ENCODE measurements around the gene C16orf95.
"Not testable (repeated sequence)": the region's sequence is repeated elsewhere in the genome, so short reads cannot be mapped to it uniquely, and the experiment has no call there.

Gene C16orf95, protein sequence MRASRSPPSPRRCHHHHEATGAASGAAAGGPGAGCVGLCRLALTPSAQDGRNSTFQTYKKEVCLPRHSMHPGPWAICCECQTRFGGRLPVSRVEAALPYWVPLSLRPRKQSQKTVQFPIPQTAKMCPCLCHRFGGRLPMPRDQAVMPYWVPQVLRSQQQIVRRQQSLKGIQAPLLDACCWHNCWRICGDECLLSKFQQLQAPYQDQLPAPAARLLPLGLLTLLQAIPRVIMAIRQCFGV
- total RNA-seq: 0.42 to 0.43 reads per million in 2 experiments

DNA sequence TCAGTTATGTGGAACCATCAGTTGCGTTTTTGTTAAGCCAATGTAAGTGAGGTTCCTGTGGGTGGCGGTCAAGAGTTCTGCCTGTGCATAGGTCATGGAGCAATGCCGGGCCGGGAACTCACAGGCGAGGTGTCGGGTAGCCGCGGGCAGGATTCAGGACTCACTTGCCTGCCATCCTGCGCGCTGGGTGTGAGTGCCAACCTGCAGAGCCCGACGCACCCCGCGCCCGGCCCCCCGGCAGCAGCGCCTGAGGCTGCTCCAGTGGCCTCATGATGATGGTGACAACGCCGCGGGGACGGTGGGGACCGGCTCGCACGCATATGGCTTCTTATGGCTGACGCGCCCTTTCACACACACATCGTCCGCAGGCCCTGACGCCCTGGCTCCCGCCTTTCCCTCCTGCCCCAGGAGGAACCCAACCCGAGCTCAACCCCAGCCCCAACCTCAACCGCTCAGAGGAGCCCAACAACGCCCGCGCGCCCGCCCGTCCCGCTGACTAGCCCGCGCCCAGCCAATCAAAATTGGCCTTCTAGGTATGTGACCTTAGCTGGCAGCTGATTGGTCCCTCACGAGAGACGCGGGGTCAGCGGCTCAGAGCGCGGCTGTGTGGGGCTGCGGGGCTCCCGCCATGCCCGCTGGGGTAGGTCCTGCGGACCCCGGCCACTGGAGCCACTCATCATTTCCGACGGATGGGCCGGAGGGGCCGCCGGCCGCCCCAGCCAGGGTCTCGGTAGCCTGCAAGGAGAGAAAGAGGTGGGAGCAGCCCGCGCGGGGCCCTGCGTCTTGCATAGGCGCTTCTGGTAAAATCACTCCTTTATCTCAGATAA lies at the start of gene C16orf95:
C16orf95 (minus strand) TSS at position 470 of the 827 bp plus-strand sequence; CDS start at position 320, 150 bp downstream.
- peak; percentile 95 for DNase-seq (ENCODE audit: low read depth)

DNA sequence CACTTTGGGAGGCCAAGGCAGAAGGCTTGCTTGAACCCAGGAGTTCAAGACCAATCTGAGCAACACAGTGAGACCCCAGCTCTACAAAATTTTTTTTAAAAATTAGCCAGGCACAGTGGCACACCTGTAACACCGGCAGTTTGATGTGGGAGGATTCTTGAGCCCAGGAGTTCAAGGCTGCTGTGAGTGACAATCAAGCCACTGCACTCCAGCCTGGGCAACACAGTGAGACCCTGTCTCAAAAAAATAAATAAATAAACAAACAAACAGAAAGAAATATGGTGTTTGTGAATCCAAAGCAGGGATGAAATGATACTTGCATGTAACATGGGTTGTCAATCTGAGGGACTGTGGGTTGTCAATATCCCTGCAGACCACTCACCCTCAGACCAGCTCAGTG lies 49.7 kb upstream of the C16orf95 start:
- no peak for DNase-seq (ENCODE audit: low read depth)

DNA sequence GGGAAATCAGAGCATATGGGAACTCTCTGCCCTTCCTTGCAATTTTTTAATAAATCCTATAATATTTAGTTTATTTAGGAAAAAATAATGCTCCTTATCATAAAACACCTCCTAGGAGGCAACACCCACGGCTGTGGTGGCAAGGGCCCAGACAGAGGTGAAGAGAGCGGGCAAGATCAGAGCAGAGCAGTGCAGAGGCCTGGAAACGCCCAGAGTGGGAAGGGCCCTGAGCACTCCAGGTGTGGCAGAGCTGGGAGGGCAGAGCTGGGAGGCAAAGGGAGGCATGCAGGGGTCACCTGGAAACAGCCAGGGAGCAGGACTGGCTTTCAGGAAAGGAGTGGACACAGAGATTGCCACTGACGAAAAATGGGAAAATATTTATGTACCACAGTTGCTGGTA lies 49.1 kb upstream of the C16orf95 start:
- no peak for DNase-seq (ENCODE audit: low read depth)

DNA sequence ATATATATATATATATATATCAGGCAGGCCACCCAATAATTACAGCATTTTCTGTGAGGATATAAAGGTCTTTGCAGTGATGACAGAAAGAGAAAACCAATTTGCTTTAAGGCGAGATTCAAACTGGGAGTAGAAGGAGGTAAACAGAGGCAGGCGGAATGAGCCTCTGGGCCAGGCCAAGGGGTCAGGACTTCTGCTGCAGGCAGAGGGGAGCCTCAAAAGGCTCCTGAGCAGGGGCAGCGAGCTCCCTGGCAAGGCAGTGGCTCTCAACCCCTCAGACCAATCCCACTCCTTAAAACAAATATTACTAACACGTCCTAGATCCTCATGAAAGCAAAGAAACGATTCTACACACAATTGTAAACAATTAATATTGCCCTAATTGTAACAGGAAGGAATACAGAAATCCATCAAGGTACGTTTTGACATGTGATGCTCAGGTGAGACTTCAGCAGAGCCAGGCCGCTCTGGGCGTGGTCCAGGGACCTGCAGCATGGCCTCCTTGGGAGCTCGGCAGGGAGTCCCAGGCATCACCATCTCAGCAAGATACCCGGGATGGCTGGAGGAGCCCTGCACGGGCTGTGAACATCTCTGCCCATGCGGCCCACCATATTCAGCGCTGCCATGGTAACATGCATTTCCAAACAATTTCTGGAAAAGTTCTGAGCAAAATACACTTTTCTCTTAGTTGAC lies 48.0 kb upstream of the C16orf95 start:
- DNase-seq (ENCODE audit: low read depth): no peak

GRCh38 chr16:87363771-87364455 lies 46.7 kb upstream of the C16orf95 start:
- no peak for DNase-seq (ENCODE audit: low read depth)

- DNase-seq (ENCODE audit: low read depth): not testable (repeated sequence)
These were observed 45.8 kb upstream of the C16orf95 start for GRCh38 chr16:87362828-87363559.

GRCh38 chr16:87361916-87362619 lies 44.9 kb upstream of the C16orf95 start:
- no peak for DNase-seq (ENCODE audit: low read depth)

DNA sequence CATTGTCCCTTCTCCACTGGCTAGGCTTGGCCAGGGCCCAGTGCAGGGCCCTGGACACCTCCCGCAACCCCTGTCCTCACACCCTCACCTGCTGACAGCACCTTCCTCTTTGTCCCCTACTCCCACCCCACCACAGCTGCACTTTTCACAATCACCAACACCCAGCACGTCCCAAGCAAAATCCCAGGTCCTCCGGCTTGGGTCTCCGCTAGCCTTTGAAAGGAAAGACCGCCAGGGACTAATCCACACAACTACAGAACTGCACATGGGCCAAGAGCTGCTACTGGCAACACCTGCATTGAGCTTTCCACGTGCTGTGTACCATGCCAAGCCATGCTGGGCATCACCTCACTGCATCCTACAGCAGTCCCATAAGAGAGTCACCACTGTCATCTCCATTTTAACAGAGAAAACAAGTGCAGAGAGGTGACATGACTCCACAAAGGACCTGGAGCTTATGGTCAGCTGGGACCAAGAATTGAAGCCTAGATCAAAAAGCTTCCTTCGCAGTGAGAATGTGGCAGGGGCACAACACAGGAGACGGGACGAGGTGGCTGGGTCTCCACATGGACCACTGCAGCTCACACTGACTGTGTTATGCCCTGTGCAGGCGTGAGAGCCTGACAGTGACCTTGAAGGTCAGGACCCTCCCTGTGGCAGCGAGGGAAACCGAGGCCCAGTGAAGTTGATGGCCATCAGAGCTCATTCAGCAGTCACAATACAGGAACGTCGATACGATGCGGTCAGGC lies 43.8 kb upstream of the C16orf95 start:
- DNase-seq (ENCODE audit: low read depth): no peak

DNA sequence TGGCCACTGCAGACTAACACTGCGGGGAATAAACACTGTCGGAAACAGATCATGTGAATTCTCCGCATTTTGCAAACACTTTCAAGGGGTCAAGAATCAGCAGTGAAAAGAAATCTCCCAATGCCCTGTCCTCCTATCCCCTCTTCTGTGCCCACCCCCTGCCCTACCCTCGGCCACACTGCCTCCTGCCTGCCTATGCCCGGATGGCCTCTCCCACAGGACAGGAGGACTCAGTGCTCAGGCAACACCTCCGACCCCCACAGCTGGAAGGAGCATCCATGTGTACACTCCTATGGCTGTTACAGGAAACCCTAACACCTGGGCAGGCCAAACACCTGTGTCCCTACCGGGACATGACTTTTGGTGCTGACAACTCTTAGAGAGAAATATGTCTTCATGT lies 41.9 kb upstream of the C16orf95 start:
- no peak for DNase-seq (ENCODE audit: low read depth)

GRCh38 chr16:87358696-87359095 lies 41.5 kb upstream of the C16orf95 start:
- DNase-seq (ENCODE audit: low read depth): no peak

- no peak for DNase-seq (ENCODE audit: low read depth)
These were observed 41.1 kb upstream of the C16orf95 start for GRCh38 chr16:87358250-87358649.

GRCh38 chr16:87356491-87356853 lies 39.3 kb upstream of the C16orf95 start:
- DNase-seq (ENCODE audit: low read depth): no peak

DNA sequence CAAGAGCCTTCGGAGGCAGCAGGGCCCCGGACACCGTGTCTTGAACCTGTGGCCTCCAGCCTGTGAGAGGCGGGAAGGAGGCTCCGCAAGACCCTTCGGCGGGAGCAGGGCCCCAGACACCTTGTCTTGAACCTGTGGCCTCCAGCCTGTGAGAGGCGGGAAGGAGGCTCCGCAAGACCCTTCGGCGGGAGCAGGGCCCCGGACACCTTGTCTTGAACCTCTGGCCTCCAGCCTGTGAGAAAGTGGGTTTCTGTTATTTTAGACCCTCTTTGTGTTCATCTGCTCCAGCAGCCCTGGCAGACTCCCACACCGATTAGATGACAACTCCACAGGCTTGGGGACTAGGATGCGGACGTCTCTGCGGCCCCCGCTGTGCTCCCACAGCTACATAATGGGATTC lies 36.4 kb upstream of the C16orf95 start:
- DNase-seq (ENCODE audit: low read depth): no peak

DNA sequence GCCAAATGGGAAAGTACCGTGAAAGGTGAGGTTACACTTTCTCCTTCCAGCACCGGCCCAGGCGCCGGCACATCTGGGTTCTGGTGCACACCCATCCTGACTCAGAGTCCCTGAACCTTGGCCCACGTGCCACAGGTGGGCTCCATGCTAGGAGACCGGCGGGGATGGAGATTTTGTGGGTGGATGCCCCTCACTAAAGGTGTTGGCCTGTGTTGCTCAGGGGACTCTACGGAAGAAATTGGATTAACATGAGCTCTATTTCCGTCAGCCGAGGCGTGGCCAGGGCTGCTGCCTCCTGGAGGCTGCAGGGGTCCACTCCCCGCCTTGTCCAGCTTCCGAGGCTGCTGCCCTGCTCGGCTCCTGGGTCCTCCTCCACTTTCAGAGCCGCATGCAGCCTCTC lies 35.6 kb upstream of the C16orf95 start:
- no peak for DNase-seq (ENCODE audit: low read depth)

DNA sequence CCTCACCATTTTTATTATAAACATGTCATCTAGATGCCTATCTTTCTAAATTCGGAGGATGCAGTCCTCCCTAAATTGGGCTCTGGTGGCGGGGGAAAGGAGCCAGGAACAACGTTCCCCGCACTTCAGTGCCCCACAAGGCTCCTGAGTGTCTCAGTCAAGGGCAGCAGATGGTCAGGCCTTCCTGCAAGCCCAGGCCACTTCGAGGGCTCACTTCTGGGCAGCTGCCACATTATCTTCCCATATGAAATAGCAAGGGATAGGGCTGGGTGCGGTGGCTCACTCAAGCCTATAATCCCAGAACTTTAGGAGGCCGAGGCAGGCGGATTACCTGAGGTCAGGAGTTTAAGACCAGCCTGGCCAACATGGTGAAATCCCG lies 34.1 kb upstream of the C16orf95 start:
- no peak for DNase-seq (ENCODE audit: low read depth)

DNA sequence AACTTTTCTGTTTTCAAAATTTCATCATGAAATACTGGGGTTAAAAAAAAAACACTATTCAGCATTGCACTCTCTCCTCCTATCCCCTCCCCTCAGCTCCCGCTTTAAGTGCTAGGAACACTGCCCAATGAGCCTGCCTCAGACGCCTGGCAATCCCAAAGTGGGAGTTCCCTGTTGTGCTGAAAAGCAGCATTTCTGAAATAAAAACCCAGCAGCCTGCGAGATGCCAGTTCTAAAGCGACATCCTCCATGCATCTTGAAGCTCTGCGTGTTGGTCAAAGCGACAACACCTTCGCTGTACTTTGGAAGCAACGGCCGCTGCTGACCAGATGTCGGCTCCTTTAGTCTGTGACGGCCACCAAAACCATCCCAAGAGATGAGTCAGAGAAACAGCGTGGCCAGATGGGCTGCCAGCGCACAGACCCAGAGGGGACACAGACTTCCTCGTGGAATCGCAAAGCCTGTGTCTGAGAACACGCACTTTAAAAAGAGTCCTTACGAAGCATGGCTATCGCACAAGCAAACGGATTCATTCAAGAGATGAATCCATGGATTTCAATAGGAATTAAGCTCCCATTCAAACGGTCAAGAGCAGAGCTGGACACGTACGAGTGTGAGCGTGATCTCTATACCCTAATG lies 33.6 kb upstream of the C16orf95 start:
- no peak for DNase-seq (ENCODE audit: low read depth)

DNA sequence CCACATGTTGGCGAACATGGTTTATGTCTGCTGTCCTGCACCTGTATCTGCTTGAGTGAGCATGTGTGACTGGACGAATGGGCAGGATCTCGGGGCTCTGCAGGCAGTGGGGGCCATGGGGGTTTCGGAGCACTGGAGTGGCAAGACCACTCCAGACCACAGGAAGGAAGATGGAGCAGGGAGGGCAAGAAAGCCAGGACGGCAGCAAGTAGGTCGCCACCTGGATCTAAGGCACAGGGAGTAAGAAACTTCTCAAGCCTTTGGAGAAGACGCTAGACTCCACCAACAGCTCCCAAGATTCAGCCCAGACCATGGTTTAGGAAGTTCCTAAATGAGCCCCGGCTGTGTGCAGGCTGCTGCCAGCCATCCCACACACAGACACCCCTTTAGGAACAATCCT lies 32.8 kb upstream of the C16orf95 start:
- DNase-seq (ENCODE audit: low read depth): no peak

DNA sequence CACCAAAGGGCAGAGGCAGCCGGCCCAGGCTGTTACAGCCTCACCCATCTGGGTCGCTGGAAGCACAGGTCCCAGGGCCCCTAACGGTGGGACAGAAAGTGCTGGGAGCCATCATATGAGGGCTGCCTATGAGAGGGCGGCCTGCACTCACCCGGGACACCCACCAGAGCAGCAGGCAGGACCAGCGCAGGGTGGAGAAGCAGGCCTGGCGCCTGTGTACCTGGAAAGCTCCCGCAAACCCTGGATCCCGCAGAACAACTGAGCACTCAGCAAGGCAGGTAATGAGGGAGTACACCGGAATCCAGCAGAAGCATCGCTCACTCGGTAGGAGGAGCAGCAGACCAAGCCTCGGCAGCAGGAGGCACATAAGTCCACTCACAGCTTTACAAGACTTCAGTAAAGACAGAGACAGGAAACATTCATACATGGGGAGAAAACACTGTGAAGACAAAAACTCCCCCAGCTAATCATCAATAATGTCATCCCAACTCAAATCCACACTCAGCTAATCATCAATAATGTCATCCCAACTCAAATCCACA lies 31.5 kb upstream of the C16orf95 start:
- DNase-seq (ENCODE audit: low read depth): no peak

DNA sequence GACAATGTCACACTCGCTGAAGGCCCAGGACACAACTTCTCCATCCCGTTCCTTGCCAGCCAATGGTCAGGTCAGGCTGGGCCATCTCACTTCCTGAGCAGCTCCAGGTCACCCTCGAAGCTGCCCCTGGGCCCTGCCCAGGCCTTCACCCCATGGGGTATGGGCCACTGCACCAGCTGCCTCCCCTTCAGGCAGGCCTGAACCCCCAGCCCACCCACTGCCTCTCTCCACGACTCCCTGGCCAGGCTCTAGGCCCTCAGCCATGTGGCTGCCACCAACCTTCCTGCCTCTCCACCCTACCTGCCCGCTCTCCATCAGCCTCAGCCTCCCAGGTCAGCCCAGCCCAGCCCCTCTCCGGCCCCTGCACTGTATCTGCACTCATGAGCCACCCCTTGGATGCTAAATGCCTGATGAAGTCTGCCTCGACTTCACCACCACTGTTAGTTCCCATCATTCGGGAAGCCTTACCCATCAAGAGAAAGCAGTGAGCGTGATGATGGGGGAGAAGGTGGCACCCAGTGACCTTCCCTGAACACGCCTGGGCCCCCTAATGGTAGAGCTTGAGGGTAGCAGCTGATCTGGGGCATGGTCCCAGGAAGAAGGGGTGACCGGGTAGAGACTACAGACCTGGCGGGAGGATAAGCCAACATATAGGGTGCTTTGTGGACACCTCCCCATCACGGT lies 30.9 kb upstream of the C16orf95 start:
- DNase-seq (ENCODE audit: low read depth): no peak
